ENCODE measurements around the gene AAMDC. TPM values are rescaled to one million over a fixed set of nuclear protein-coding genes. Genes with fewer than 3 reads are reported as not detected.

The AAMDC gene
- total and polyA plus RNA-seq, 10 of the 15 experiments (the other 5 are each of a cell fraction or from before 2014, with no cell fraction given), result 3.7 to 38.3 (median 11.2) TPM

DNA sequence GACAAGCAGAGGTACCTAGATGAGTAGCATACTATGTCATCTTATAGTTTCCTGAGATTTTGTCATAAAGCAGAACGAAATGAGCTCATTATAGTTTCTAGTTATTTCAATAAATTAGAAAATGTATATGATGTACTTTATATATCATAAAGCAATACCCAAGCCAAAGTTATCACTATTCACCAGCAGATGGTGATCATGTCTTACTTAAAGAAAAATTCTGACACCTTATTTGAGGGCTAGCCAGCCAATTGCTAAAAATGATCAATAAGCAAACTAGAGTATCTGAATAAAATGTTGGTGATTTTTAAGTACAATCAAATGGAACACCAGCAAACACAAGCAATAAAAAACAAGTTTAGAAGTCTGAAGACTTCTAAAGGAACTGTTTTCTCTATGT lies 44.5 kb upstream of the AAMDC start (continued):
- TF ChIP-seq SUPT20H (IDR thresholded peaks at IDR 0.05; ENCODE audit: borderline replicate concordance, control insufficient read depth, low read depth, low read length), result no peak
- TF ChIP-seq, protein P1, sequence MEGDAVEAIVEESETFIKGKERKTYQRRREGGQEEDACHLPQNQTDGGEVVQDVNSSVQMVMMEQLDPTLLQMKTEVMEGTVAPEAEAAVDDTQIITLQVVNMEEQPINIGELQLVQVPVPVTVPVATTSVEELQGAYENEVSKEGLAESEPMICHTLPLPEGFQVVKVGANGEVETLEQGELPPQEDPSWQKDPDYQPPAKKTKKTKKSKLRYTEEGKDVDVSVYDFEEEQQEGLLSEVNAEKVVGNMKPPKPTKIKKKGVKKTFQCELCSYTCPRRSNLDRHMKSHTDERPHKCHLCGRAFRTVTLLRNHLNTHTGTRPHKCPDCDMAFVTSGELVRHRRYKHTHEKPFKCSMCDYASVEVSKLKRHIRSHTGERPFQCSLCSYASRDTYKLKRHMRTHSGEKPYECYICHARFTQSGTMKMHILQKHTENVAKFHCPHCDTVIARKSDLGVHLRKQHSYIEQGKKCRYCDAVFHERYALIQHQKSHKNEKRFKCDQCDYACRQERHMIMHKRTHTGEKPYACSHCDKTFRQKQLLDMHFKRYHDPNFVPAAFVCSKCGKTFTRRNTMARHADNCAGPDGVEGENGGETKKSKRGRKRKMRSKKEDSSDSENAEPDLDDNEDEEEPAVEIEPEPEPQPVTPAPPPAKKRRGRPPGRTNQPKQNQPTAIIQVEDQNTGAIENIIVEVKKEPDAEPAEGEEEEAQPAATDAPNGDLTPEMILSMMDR (IDR thresholded peaks at IDR 0.05 in 2 of 3, conservative IDR thresholded peaks at IDR 0.05 in 1 of 3; ENCODE audit: control insufficient read depth in 2 of 3, extremely low read depth in 1 of 3, insufficient read depth in 1 of 3, low read depth in 3 of 3, low read length in 3 of 3), result peak; percentile 3 to 46 (median 18); a peak in 4 of 6 replicates
- TF ChIP-seq RELA (IDR thresholded peaks at IDR 0.05; ENCODE audit: borderline replicate concordance, partially characterized antibody), result no peak
- TF ChIP-seq BACH1 (IDR thresholded peaks at IDR 0.05; ENCODE audit: borderline replicate concordance), result no peak
- TF ChIP-seq CHD4 (IDR thresholded peaks at IDR 0.05), result no peak
- no peak for TF ChIP-seq ZSCAN29 (IDR thresholded peaks at IDR 0.05)
- TF ChIP-seq CREM (IDR thresholded peaks at IDR 0.05; ENCODE audit: low read depth), result no peak
- TF ChIP-seq SMC3 (IDR thresholded peaks at IDR 0.05; ENCODE audit: borderline replicate concordance, low read length), result peak; percentile 30; the same call in 1 of the 2 replicates
- TF ChIP-seq, protein P2, sequence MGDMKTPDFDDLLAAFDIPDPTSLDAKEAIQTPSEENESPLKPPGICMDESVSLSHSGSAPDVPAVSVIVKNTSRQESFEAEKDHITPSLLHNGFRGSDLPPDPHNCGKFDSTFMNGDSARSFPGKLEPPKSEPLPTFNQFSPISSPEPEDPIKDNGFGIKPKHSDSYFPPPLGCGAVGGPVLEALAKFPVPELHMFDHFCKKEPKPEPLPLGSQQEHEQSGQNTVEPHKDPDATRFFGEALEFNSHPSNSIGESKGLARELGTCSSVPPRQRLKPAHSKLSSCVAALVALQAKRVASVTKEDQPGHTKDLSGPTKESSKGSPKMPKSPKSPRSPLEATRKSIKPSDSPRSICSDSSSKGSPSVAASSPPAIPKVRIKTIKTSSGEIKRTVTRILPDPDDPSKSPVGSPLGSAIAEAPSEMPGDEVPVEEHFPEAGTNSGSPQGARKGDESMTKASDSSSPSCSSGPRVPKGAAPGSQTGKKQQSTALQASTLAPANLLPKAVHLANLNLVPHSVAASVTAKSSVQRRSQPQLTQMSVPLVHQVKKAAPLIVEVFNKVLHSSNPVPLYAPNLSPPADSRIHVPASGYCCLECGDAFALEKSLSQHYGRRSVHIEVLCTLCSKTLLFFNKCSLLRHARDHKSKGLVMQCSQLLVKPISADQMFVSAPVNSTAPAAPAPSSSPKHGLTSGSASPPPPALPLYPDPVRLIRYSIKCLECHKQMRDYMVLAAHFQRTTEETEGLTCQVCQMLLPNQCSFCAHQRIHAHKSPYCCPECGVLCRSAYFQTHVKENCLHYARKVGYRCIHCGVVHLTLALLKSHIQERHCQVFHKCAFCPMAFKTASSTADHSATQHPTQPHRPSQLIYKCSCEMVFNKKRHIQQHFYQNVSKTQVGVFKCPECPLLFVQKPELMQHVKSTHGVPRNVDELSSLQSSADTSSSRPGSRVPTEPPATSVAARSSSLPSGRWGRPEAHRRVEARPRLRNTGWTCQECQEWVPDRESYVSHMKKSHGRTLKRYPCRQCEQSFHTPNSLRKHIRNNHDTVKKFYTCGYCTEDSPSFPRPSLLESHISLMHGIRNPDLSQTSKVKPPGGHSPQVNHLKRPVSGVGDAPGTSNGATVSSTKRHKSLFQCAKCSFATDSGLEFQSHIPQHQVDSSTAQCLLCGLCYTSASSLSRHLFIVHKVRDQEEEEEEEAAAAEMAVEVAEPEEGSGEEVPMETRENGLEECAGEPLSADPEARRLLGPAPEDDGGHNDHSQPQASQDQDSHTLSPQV (IDR thresholded peaks at IDR 0.05), result no peak
- TF ChIP-seq, protein P3, sequence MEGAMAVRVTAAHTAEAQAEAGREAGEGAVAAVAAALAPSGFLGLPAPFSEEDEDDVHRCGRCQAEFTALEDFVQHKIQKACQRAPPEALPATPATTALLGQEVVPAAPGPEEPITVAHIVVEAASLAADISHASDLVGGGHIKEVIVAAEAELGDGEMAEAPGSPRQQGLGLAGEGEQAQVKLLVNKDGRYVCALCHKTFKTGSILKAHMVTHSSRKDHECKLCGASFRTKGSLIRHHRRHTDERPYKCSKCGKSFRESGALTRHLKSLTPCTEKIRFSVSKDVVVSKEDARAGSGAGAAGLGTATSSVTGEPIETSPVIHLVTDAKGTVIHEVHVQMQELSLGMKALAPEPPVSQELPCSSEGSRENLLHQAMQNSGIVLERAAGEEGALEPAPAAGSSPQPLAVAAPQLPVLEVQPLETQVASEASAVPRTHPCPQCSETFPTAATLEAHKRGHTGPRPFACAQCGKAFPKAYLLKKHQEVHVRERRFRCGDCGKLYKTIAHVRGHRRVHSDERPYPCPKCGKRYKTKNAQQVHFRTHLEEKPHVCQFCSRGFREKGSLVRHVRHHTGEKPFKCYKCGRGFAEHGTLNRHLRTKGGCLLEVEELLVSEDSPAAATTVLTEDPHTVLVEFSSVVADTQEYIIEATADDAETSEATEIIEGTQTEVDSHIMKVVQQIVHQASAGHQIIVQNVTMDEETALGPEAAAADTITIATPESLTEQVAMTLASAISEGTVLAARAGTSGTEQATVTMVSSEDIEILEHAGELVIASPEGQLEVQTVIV (IDR thresholded peaks at IDR 0.05; ENCODE audit: borderline replicate concordance, partially characterized antibody), result no peak
- TF ChIP-seq, protein P4, sequence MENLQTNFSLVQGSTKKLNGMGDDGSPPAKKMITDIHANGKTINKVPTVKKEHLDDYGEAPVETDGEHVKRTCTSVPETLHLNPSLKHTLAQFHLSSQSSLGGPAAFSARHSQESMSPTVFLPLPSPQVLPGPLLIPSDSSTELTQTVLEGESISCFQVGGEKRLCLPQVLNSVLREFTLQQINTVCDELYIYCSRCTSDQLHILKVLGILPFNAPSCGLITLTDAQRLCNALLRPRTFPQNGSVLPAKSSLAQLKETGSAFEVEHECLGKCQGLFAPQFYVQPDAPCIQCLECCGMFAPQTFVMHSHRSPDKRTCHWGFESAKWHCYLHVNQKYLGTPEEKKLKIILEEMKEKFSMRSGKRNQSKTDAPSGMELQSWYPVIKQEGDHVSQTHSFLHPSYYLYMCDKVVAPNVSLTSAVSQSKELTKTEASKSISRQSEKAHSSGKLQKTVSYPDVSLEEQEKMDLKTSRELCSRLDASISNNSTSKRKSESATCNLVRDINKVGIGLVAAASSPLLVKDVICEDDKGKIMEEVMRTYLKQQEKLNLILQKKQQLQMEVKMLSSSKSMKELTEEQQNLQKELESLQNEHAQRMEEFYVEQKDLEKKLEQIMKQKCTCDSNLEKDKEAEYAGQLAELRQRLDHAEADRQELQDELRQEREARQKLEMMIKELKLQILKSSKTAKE (IDR thresholded peaks at IDR 0.05; ENCODE audit: low read depth, poor library complexity, severe bottlenecking), result no peak
- peak; percentile 50 for TF ChIP-seq RAD21 (IDR thresholded peaks at IDR 0.05; ENCODE audit: insufficient read depth, low read depth, low read length)
